ENCODE measurements around the gene CADM2.
"Not testable (repeated sequence)": the region's sequence is repeated elsewhere in the genome, so short reads cannot be mapped to it uniquely, and the experiment has no call there.

The CADM2 gene

GRCh38 chr3:85051786-85052185, 93.0 kb downstream of the CADM2 start:
- no peak for DNase-seq
- in situ Hi-C loops (cut with HindIII; ENCODE audit: low pct_ligation_motif_present, low pct_unique_long_range_greater_than_20kb, low sequenced_read_pairs): no loop called here

- no peak for DNase-seq
- in situ Hi-C loops (cut with HindIII; ENCODE audit: low pct_ligation_motif_present, low pct_unique_long_range_greater_than_20kb, low sequenced_read_pairs): no loop called here
Measured at GRCh38 chr3:85053626-85054025, 94.8 kb downstream of the CADM2 start.

GRCh38 chr3:85054579-85054978, 95.8 kb downstream of the CADM2 start:
- no peak for DNase-seq
- in situ Hi-C loops (cut with HindIII; ENCODE audit: low pct_ligation_motif_present, low pct_unique_long_range_greater_than_20kb, low sequenced_read_pairs): no loop called here

- DNase-seq: no peak
- in situ Hi-C loops (cut with HindIII; ENCODE audit: low pct_ligation_motif_present, low pct_unique_long_range_greater_than_20kb, low sequenced_read_pairs): no loop called here
Measured at GRCh38 chr3:85068911-85069310, 110.1 kb downstream of the CADM2 start.

- in situ Hi-C loops (cut with HindIII; ENCODE audit: low pct_ligation_motif_present, low pct_unique_long_range_greater_than_20kb, low sequenced_read_pairs): no loop called here
- DNase-seq: no peak
Measured at GRCh38 chr3:85074003-85074402, 115.2 kb downstream of the CADM2 start.

GRCh38 chr3:85075663-85076062, 116.9 kb downstream of the CADM2 start:
- in situ Hi-C loops (cut with HindIII; ENCODE audit: low pct_ligation_motif_present, low pct_unique_long_range_greater_than_20kb, low sequenced_read_pairs): no loop called here
- DNase-seq: no peak

GRCh38 chr3:85077018-85077417, 118.2 kb downstream of the CADM2 start:
- in situ Hi-C loops (cut with HindIII; ENCODE audit: low pct_ligation_motif_present, low pct_unique_long_range_greater_than_20kb, low sequenced_read_pairs): no loop called here
- no peak for DNase-seq

- DNase-seq: no peak
- in situ Hi-C loops (cut with HindIII; ENCODE audit: low pct_ligation_motif_present, low pct_unique_long_range_greater_than_20kb, low sequenced_read_pairs): no loop called here
Measured at GRCh38 chr3:85081191-85081906, 122.6 kb downstream of the CADM2 start.

GRCh38 chr3:85090495-85090894, 131.7 kb downstream of the CADM2 start:
- in situ Hi-C loops (cut with HindIII; ENCODE audit: low pct_ligation_motif_present, low pct_unique_long_range_greater_than_20kb, low sequenced_read_pairs): no loop called here
- no peak for DNase-seq

- DNase-seq: no peak
- in situ Hi-C loops (cut with HindIII; ENCODE audit: low pct_ligation_motif_present, low pct_unique_long_range_greater_than_20kb, low sequenced_read_pairs): no loop called here
Measured at GRCh38 chr3:85100316-85100715, 141.5 kb downstream of the CADM2 start.

- DNase-seq: no peak
- in situ Hi-C loops (cut with HindIII; ENCODE audit: low pct_ligation_motif_present, low pct_unique_long_range_greater_than_20kb, low sequenced_read_pairs): no loop called here
Measured at GRCh38 chr3:85102781-85103180, 144.0 kb downstream of the CADM2 start.

GRCh38 chr3:85110393-85110792, 151.6 kb downstream of the CADM2 start:
- no peak for DNase-seq
- in situ Hi-C loops (cut with HindIII; ENCODE audit: low pct_ligation_motif_present, low pct_unique_long_range_greater_than_20kb, low sequenced_read_pairs): no loop called here

- in situ Hi-C loops (cut with HindIII; ENCODE audit: low pct_ligation_motif_present, low pct_unique_long_range_greater_than_20kb, low sequenced_read_pairs): no loop called here
Measured at GRCh38 chr3:85120879-85121278, 162.1 kb downstream of the CADM2 start.

GRCh38 chr3:85132864-85133263, 174.1 kb downstream of the CADM2 start:
- in situ Hi-C loops (cut with HindIII; ENCODE audit: low pct_ligation_motif_present, low pct_unique_long_range_greater_than_20kb, low sequenced_read_pairs); DNase-seq: not testable (repeated sequence)

More at GRCh38 chr3:85120879-85121278, 162.1 kb downstream of the CADM2 start:
- DNase-seq: no peak

GRCh38 chr3:85133691-85134420, 175.1 kb downstream of the CADM2 start:
- in situ Hi-C loops (cut with HindIII; ENCODE audit: low pct_ligation_motif_present, low pct_unique_long_range_greater_than_20kb, low sequenced_read_pairs); DNase-seq: not testable (repeated sequence)

GRCh38 chr3:85142626-85143025, 183.8 kb downstream of the CADM2 start:
- DNase-seq: no peak
- in situ Hi-C loops (cut with HindIII; ENCODE audit: low pct_ligation_motif_present, low pct_unique_long_range_greater_than_20kb, low sequenced_read_pairs): no loop called here

GRCh38 chr3:85148036-85148435, 189.2 kb downstream of the CADM2 start:
- no peak for DNase-seq
- in situ Hi-C loops (cut with HindIII; ENCODE audit: low pct_ligation_motif_present, low pct_unique_long_range_greater_than_20kb, low sequenced_read_pairs): no loop called here

GRCh38 chr3:85151555-85151954, 192.8 kb downstream of the CADM2 start:
- in situ Hi-C loops (cut with HindIII; ENCODE audit: low pct_ligation_motif_present, low pct_unique_long_range_greater_than_20kb, low sequenced_read_pairs): no loop called here
- no peak for DNase-seq

GRCh38 chr3:85153279-85153678, 194.5 kb downstream of the CADM2 start:
- DNase-seq; in situ Hi-C loops (cut with HindIII; ENCODE audit: low pct_ligation_motif_present, low pct_unique_long_range_greater_than_20kb, low sequenced_read_pairs): not testable (repeated sequence)

- in situ Hi-C loops (cut with HindIII; ENCODE audit: low pct_ligation_motif_present, low pct_unique_long_range_greater_than_20kb, low sequenced_read_pairs): no loop called here
- no peak for DNase-seq
Measured at GRCh38 chr3:85159376-85159775, 200.6 kb downstream of the CADM2 start.
